NCI-H1048 (cell line): ENCODE measurements around the gene CAMKK2.

Experiments
- DNase-seq: peaks from one replicate; lab custom pipeline; 2025; lab: John Stamatoyannopoulos, UW

CAMKK2 gene

GRCh38 chr12:121196902-121197301 is 99.6 kb downstream of the CAMKK2 start:
- no peak for DNase-seq

DNA sequence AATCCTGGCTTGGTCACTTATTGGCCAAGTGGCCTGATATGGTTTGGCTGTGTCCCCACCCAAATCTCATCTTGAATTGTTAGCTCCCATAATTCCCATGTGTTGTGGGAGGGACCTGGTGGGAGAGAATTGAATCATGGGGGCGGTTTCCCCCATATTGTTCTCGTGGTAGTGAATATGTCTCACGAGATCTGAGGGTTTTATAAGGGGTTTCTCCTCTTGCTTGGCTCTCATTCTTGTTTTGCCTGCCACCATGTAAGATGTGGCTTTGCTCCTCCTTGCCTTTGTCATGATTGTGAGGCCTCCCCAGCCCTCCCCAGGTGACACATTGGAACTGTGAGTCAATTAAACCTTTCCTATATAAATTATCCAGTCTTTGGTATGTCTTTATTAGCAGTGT is 105.4 kb downstream of the CAMKK2 start:
- DNase-seq, result no peak

DNA sequence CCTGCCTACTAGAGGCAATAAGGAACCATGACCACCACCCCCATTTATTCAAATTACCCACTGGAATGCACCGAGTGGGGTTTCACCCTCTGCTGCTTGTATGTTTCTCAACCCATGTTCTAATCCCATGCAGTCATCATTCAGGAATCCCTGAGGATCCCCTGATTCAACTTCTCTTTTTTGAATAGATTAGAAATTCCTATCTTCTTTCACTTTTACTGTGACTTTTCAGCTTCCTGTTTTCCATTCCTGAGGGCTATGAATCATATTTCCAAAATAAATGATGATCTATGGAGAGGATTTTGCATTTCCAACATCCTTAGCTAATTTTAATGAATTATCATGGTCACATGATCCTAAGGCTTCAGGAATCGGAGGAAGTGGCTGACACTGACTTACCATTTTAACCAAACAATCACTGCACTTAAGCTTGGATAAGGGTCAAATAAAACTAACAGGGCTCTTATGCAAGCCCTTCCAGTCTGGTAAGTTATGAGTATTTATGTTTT is 105.9 kb downstream of the CAMKK2 start:
- no peak for DNase-seq

DNA sequence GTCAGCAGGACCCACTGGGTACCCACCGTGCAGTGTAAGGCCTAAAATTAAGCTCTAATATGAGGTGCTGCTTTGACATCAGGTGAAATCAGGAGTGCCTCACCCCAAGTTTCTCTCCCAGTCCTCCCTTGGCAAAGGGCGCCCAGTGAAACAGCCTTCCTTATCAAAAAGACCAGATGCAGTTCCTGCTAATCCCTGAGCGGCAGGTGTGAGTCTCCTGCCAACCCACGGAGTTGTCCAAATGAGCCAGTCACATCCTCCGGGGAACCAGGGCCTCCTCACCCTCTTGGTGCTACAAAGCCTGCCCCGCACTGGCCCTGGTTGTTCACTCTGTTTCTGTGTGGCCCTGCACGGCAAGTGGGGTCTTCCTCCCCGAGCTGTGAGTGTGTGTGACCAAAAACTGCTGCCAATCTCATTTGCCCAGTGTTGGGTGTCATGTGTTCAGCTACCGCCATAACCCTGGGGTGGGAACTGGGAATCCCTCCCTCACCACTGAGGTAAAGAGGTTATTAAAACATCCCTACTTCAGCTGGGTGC is 106.8 kb downstream of the CAMKK2 start:
- no peak for DNase-seq

DNA sequence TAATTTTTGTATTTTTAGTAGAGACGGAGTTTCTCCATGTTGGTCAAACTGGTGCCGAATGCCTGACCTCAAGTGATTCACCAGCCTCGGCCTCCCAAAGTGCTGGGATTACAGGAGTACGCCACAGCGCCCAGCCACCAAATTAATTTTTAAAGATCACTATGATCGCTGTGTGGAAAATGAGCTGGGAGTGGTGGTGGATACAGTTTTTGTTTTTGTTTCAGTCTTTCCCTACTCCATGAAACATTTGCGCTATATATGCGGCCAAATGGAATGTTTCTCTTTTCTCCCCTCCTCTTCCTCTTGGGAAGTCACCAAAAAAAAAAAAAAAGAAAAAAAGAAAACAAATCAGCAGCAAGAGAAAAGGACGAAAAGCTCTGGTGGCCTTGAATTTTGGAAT is 107.4 kb downstream of the CAMKK2 start:
- DNase-seq, result no peak

DNA sequence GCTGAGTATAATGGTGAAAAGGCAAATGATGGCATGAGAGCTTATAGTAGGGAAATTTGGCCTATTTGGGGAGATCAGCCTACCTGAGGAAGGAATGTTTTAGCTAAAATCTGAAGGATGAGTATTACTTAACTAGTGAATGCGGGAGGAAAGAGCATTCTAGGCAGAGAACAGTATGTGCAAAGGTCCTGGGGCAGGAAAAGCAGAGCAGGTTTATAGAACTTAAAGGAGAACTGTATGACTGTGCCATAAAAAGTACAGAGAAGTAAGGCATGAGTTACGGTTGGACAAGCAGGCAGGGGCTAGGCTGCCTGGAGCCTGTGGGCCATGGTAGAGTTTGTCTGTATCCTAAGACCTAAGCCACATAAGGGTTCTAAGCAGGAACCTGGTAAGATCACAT is 108.3 kb downstream of the CAMKK2 start:
- DNase-seq, result no peak
